GM18511 (cell line): ENCODE data around the gene PFDN1.

ENCODE experiments used
- ATAC-seq: cut with Tn5 transposase; IDR thresholded peaks from one replicate; pipeline ENCODE4 v1.9.1; 2021; ENCODE audit warnings: mild to moderate bottlenecking, moderate library complexity; ENCODE audit not compliant: unreplicated experiment

Gene PFDN1

DNA sequence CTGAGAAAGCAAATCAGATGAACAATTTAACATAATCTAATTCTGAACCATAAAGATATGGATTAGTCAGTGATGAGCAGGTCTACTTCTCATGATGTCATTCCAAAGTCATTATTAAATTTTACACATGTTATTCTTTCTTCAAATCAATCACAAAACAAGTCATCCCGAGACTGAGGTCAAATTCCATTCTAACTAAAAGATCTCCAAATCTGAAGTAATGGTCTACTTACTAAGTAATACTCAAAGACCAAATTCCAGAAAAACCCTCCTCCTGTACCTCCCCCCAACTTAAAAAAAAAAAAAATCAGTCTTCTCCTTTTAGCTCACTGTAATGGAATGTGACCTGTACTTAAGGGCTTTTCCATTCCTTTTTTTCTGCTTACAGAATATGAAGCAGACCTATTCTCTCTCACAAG lies 4.7 kb downstream of the PFDN1 start:
- ATAC-seq = no peak

DNA sequence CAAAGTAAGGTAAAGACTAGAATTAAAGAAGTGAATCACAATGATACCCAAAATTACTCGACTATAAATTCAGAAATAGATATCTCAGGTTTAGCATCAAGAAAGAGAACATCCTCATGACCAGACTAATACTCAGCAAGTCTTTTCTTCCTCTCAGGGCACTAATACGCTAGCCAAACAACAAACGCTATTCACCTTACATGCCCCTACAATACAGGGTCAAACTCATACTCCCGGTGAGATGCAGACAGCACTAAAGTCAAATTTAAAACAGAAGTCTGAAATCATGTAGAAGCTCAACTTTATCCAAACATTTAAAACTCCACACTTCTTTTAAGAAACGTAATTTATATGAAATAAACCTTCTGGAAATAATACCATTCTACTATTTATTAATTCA lies 5.6 kb downstream of the PFDN1 start:
- ATAC-seq = no peak

DNA sequence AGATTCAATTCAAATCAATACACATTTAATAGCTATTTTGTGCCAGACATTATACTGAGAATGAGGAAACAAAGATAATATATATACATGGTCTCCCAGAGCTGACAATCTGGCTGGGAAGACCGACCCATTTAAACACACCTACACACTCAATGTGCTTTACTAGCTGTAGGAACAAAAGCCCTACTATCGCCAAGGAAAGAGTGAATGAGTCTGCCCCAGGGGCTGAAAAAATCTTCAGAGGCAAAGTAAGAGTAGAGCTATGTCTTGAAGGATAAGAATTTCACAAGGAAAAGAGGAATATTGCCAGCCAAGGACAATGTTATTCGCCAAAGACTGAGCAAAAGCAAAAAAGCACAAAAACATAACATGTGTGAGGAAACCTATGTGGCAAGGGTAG lies 6.6 kb downstream of the PFDN1 start:
- ATAC-seq = no peak

- ATAC-seq = no peak
Observed at GRCh38 chr5:140295414-140295813, 7.5 kb downstream of the PFDN1 start.

- no peak for ATAC-seq
Observed at GRCh38 chr5:140294753-140295152, 8.1 kb downstream of the PFDN1 start.

- ATAC-seq = no peak
Observed at GRCh38 chr5:140293849-140294100, 9.1 kb downstream of the PFDN1 start.

- ATAC-seq = no peak
Observed at GRCh38 chr5:140293091-140293848, 9.6 kb downstream of the PFDN1 start.

GRCh38 chr5:140292212-140293036 lies 10.5 kb downstream of the PFDN1 start:
- ATAC-seq = no peak

- no peak for ATAC-seq
Observed at GRCh38 chr5:140287801-140288521, 14.9 kb downstream of the PFDN1 start.

- no peak for ATAC-seq
Observed at GRCh38 chr5:140286424-140286823, 16.5 kb downstream of the PFDN1 start.

DNA sequence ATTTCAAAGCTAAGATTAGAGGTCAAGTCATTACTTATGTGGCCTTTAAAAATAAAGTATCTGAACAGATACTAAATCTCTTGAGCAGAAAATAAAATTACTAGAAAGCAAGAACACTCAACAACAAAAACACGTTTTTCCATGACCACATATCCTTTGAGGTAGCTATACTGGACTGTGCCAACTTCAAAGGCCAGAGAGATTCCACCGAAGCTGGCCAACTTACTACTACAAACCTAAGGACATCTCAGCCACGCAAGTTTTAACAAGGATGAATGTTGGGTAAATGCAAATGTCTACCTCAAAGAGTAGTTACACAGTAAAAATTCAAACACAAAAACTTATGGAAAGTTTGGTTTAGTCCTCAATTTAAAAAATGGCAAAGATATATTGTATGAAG lies 18.9 kb downstream of the PFDN1 start:
- ATAC-seq = no peak

DNA sequence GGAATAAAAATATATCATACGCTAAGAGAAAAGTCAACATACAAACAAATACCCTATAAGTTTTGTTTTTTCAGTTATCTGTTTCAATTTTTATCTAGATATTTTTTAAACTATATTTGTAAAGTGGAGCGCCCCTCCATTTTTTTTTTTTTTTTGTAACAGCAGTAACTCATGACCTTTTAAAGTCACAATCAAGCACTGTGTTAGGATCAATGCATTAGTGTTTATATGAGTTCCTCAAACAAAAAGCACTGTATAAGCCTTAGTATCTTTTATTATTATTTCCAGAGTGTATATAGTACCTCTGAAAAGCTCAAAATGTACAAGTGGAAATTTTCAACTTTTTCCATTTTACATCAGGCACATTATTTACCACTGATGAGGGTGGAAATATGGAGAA lies 20.6 kb downstream of the PFDN1 start:
- ATAC-seq = no peak

DNA sequence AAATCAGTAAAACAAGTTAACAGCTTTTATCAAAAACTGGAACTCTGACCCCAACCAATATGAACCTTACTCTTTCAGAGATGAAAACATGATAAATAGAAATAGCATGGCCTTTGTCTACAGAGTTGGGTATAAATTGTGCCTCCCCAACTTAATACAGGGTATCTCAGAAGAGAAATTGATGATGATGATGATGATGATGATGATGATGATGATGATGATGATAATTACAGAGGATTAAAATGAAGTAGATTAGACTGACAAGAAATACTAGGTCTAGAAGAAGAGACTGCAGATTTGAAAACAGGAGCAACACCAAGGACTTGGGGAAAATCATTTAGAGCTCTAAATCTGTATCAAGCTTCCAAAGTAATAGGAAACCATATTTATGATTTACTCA lies 27.1 kb downstream of the PFDN1 start:
- ATAC-seq = no peak

DNA sequence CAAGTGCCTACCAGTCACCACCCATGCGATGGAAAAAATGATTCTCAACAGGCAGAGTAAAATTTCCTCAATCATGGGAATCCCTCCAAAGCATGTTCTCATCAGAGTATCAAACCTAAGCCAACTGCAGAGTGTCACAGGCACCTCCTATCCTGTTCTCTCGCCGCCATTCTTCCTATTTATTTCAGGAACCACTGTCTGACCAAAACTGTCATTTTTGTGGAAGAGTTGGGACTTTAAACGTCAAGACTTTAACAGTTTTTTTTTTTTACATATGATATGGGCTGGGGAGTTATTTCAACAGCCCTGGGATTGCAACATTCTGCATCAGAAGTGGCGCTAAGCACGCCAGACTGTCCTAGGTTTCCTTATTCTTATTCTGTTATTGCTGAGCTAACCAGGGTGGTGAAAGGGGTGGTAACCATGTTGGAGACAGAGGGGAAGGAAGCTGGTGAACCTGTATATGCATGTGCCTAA lies 29.5 kb downstream of the PFDN1 start:
- no peak for ATAC-seq

DNA sequence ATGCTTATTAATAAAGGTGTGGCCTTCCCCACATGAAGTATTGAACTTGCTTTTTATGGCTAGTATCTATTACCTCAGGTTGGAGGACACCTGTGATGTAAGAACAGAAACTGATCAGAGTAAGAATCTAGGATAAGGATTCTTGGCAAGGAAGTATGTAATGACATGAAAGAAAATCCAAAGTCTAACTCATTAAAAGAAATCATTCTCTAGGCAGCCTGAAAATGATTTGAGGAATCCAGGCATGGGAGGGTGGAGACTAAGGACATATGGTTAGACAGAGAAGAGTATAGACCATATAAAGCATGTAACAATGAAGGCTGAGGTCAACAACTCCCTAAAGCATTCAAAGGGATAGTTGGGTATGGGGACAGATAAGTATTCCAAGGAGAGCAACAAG lies 32.9 kb downstream of the PFDN1 start:
- ATAC-seq = no peak

- ATAC-seq = no peak
Observed at GRCh38 chr5:140267559-140268018, 35.3 kb downstream of the PFDN1 start.

- ATAC-seq = no peak
Observed at GRCh38 chr5:140267201-140267540, 35.7 kb downstream of the PFDN1 start.

DNA sequence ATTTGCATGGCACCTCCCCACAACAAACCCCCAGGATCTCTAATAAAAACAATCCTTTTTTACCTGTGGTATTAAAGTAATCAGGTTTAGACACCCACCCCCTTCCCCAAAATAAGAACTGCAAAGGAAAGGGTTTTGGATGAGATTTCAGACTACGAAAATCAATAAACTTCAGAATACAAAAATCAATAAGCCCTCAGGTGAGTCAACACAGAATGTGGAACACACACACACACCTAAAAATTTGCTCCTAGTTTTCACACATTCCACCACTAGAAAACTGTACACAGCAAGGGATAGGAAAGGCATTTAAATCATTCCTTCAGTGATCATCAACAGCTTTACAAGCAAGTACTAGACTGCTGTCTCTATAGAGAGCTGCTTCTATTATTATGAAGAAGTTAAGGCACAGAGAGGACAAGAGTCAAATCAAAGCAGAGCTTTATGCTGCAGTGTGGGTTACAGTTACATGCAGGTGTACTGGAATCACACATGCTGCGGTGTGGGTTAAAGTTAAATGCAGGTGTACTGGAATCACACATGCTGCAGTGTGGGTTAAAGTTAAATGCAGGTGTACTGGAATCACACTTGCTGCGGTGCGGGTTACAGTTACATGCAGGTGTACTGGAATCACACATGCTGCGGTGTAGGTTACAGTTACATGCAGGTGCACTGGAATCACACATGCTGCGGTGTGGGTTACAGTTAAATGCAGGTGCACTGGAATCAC lies 36.3 kb downstream of the PFDN1 start:
- no peak for ATAC-seq

- no peak for ATAC-seq
Observed at GRCh38 chr5:140265845-140266244, 37.1 kb downstream of the PFDN1 start.

- ATAC-seq = no peak
Observed at GRCh38 chr5:140262839-140263238, 40.1 kb downstream of the PFDN1 start.

DNA sequence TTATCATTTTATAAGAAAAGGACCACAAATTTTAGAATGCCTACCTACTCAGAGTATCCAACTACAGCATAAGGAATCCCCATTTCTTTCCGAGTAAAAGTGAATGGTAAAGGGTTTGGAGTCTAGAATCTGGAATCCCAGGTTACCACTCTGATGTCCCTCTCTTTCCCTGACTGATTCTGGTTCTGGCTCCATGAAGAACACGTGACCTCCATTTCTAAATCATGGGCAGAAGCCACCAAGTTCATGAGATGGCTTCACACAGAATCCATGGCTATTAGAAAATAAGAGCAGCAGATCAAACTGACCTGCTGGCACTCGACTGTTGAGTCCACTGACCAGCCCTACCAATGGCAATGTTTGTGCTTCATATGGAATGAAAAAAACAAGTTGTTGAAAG lies 40.7 kb downstream of the PFDN1 start:
- no peak for ATAC-seq
